Body of pancreas (tissue), 4 donors: Measurements from ENCODE around the gene SPTBN1.

Source experiments
- POLR2A ChIP-seq, 3 donors: fragments of 450-650 bp; IDR thresholded peaks; one replicate each; pipeline ENCODE4 v1.6.1; 2016; ENCODE audit warnings: antibody characterized with exemption in 3 of 3, mild to moderate bottlenecking in 2 of 3
- TF ChIP-seq, protein P1 (sequence below), 7 experiments: fragments of 450-650 bp in 4 of 7; fragments of 200-600 bp in 3 of 7; sonication (generic) in 3 of 7; IDR thresholded peaks; one replicate each; pipeline ENCODE4 v1.5.1; 2016 to 2019; ENCODE audit warnings: antibody characterized with exemption in 7 of 7

DNA sequence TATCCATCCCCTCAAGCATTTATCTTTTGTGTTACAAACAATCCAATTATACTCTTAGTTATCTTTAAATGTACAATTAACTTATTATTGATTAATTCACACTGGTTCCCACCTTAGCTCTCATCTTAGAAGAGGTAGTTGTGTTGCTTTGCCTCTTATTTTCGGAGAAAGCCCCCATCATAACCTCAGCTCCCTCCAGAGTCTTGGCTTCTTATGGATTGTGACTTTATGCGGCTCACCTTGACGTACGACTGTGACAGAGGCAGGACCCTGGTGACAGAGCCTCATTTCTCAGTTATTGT lies 132.9 kb downstream of the SPTBN1 start:
- TF ChIP-seq, protein P1, sequence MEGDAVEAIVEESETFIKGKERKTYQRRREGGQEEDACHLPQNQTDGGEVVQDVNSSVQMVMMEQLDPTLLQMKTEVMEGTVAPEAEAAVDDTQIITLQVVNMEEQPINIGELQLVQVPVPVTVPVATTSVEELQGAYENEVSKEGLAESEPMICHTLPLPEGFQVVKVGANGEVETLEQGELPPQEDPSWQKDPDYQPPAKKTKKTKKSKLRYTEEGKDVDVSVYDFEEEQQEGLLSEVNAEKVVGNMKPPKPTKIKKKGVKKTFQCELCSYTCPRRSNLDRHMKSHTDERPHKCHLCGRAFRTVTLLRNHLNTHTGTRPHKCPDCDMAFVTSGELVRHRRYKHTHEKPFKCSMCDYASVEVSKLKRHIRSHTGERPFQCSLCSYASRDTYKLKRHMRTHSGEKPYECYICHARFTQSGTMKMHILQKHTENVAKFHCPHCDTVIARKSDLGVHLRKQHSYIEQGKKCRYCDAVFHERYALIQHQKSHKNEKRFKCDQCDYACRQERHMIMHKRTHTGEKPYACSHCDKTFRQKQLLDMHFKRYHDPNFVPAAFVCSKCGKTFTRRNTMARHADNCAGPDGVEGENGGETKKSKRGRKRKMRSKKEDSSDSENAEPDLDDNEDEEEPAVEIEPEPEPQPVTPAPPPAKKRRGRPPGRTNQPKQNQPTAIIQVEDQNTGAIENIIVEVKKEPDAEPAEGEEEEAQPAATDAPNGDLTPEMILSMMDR (IDR thresholded peaks at IDR 0.05), result no peak
- TF ChIP-seq POLR2A (IDR thresholded peaks at IDR 0.05), result no peak
